A204.1 (cell line): ENCODE results near the gene STRN.
A peak's percentile ranks its signal among the peaks of the same experiment; 100 is the strongest.
"Not testable (repeated sequence)": the region's sequence is repeated elsewhere in the genome, so short reads cannot be mapped to it uniquely, and the experiment has no call there.

Experiments used
- FAIRE-seq: peaks from 2 replicates; lab custom pipeline; 2012; peaks lifted over from hg19 to GRCh38; lab: Jason Lieb, UNC

STRN gene

DNA sequence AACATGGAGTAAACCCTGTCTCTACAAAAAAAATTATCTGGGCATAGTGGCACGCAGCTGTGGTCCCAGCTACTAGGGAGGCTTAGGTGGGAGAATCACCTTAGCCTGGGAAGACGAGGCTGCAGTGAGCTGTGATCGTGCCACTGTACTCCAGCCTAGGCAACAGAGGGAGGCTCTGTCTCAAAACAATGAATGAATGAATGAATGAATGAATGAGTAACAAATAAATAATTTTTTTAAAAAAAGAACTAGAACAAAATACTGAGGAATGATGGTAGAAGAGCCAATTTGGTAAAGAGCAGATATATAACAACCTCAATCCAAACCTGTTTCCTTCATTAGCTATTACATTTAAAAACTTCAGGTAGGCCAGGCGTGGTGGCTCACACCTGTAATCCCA is 60.1 kb downstream of the STRN start:
- no peak for FAIRE-seq

GRCh38 chr2:36904636-36905035 is 61.7 kb downstream of the STRN start:
- no peak for FAIRE-seq

DNA sequence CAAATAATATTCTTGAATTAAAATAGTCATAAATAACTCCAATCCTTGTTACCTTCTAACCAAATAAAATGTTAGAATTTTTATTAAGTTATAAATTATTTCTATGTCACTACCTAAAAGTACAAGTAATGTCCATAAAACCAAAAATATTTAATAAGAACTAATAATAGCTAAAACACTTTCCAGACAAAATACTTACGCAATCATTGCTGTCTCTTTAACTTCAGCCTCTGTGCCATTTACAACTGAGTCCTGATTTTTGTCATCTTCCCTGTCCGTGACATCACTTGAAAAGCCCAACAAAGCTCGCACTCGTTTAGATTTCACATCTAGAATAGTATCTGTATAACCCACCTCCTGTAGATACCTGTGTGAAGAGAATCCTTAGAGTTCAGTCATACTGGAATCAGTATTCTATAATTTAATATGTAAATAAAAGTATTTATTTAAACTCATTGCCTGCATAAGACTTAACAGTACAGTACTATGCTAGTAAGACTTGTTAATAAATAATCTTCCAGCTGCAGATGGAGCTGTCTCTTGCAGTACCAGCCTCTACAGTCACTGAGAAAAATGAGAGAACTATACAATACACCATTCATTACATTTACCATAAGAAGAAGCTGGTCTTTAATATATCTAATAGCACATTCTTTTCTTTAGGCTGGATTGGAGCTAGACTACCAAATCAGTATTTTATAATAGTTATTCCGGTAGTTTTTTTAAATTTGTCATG is 63.8 kb downstream of the STRN start:
- FAIRE-seq = no peak

- FAIRE-seq = no peak
Measured at GRCh38 chr2:36892805-36893204, 73.5 kb downstream of the STRN start.

DNA sequence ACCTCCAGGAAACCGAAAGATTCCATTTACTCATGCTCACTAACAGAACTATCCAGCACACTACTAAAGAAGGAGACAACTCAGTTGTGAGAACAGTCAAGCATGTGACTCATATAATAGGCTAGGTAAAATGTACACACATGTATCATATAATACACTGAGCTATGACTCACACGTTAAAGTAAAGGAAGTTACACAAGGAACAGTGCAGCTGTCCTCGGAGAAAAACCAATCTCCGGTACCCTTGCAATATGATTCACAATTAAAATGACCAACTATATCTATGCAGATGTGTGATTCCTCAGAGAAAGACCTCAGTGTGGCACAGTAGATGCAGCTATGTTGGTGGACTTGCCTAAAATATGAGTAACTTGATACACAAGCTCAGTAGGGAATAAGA is 76.5 kb downstream of the STRN start:
- FAIRE-seq = no peak

DNA sequence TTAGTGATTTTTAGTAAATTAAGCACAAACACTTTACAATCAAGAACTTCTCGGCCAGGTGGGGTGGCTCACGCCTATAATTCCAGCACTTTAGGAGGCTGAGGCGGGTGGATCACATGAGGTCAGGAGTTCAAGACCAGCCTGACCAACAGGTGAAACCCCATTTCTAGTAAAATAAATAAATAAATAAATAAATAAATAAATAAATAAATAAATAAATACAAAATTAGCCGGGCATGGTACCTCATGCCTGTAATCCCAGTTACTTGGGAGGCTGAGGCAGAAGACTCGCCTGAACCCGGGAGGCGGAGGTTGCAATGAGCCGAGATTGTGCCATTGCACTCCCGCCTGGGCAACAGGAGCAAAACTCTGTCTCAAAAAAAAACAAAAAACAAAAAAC is 79.2 kb downstream of the STRN start:
- FAIRE-seq = not testable (repeated sequence)

- FAIRE-seq = no peak
Measured at GRCh38 chr2:36886664-36887063, 79.7 kb downstream of the STRN start.

DNA sequence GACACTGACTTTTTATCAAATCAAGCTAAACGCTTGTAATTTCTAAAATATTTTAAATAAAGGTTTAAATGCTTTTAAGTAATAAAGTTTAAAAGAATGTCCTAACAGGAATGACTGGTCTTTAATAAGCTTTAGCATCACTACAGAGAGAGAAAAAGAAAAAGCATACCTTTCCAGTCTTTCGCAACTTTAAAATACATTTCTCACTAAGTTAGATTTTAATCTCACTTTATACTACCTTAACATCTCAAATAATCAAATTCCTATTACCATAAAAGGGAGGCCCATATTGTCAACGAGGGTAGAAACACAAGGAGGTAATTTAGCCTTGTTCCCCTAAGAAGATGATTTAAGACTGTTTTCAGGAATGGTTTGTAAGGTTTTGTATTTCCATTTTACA is 80.7 kb downstream of the STRN start:
- FAIRE-seq = no peak

DNA sequence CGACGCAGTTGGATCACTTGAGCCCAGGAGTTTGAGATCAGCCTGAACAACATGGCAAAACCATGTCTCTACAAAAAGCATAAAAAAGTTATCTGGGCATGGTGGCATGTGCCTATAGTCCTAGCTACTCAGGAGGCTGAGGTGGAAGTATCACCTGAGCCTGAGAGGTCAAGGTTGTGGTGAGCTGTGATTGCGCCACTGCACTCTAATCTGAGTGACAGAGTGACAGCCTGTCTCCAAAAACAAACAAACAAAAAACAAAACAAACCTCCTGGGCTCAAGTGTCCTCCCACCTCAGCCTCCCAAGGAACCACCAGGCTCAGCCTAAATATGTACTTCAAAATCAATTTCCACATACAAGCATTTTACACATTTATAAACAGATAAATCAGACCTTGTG is 83.8 kb downstream of the STRN start:
- no peak for FAIRE-seq

- no peak for FAIRE-seq
Measured at GRCh38 chr2:36881816-36882215, 84.5 kb downstream of the STRN start.

GRCh38 chr2:36878429-36878828 is 87.9 kb downstream of the STRN start:
- FAIRE-seq = no peak

DNA sequence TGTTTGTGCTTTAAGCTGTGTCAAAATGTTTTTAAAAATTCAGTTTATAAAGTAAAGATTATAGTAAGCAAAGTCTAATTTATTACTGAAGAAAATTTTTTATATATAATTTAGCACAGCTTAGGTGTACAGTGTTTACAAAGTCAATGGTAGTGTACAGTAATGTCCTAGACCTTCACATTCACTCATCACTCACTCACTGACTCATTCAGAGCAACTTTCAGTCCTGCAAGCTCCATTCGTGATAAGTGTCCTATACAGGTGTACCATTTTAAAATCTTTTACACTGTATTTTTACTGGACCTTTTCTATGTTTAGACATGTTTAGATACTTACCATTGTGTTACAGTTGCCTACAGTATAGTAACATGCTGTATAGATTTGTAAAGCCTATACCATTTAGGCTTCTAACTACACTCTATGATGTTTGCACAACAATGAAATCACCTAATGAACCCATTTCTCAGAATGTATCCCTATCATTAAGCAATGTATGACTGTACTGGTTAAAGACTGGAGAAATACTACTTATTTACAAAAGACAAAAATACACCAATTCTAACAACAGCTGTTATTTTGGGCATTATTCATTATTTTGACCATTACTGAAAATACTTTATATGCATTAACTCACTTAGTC is 95.1 kb downstream of the STRN start:
- FAIRE-seq = no peak

DNA sequence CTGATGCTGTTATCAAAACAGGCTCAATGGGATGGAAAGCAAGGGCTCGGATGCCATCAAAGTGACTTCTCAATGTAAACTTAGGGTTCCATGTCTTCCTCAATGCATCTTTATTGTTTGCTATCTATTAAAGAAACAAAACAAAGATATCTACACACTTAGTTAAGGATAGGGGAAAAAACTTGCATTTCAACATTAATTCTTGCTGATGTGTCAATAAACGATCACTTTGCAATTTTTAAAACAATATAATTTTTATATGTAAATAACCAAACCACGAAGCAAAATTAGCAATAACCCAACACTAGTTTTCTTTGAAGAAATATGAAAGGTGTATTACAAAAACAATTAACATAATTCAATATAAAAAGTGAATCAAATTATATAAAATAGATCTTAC is 96.7 kb downstream of the STRN start:
- peak; percentile 53 for FAIRE-seq

- FAIRE-seq = no peak
Measured at GRCh38 chr2:36861896-36862295, 104.4 kb downstream of the STRN start.

DNA sequence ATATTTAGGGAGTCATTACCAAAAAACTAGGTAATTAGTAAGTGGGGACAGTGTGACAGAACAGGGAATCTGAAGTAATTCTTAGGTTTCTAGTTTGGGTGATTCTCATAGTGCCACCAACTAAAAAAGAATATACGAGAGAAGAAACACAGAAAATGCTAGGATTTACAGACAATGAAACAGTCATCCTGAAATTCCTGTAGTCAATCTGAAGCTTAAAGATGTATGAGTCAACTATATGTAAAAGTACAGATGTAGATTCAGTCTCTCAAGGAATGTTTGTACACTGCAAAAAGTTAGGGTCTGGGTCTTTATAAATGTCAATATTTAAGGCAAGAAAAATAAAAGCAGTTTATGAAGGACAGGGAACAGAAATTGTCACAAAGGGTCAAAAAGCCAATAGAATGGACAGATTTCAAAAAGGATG is 107.0 kb downstream of the STRN start:
- no peak for FAIRE-seq

DNA sequence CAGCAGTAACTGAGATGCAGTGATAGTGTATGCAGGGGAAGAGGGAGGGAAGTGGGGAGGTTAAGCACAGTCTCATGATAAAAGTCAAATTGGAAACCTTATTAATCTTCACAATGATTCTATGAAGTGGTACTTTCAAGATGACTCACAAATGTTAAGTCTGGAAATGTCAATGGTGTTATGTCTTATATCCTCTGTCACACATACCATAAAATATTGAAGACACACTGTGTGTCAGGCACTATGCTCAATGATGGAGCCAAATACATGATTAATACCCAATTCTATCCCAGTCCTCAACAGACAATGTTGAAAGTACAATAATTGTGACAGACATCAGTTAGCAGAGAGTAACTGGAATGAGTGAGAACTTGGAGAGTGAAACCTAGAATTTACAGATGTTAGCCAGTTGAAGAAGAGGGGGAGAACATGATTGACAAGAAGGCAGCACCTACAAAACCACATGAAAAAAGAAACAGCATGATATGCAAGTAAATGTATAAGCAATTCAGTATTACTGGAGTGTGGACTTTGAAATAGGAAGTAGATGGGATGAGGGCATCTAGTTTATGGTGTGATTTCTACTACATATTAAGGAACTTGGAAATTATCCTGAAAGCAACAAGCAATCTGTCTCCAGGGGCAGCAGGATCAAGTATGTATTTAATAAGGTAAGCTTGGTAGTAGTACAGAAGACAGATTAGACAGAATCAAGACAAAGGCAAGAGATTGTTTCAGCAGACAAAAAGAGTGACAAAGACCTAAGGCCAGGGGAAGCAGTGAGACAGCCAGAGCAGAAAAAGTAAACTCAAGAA is 107.6 kb downstream of the STRN start:
- FAIRE-seq = no peak

GRCh38 chr2:36857713-36858112 is 108.6 kb downstream of the STRN start:
- no peak for FAIRE-seq

DNA sequence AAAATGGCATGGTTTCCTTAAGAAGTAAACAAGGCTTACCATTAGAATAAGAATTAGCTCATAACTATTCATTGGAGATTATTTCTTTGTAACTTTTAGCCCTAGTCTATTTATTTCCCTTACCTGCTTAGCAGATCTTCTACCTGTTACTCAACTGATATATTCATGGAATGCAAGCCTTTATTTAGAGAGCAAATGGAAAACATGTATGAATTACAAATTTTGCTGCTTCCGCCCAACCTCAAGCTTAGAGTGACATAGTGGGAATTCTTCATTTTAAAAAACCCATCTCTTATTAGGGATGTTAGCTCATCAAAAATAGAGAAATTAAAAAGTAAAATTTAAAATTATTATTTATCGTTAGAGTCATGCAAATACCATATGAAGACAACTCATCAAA is 110.9 kb downstream of the STRN start:
- FAIRE-seq = no peak

GRCh38 chr2:36854241-36854640 is 112.1 kb downstream of the STRN start:
- FAIRE-seq = no peak

GRCh38 chr2:36849265-36849664 is 117.1 kb downstream of the STRN start:
- FAIRE-seq = no peak

GRCh38 chr2:36843838-36844237 is 122.5 kb downstream of the STRN start:
- no peak for FAIRE-seq

DNA sequence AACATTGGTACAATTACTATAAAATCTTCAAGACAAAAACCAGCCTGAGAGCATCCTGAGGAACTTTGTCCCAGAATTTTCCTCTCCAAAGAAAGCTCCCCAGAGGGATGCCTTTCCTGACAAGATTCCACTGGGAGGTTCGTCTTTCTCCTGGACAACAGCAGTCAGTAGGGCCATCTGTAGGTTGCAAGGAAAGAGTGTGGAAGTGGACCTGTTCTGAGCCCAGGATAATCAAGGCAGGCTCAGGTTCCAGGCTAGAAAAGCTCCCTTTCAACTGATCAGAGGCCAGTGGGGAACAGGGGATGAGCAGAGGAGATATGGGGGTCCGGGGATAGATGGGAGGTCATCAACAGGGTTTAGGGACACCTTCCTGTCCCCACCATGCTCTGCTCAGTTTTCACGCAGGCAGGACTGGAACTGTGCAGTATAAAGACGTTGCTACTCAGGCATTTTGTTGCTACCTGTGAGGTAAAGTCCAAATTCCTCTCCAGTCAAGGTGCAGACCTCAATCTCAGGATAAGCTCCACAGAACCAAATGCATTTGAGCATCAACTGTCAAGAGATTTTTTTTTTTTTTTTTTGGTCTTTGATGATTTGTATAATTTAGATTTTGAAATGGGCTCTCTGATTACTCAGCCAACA is 126.2 kb downstream of the STRN start:
- no peak for FAIRE-seq
